Kidney (tissue), 14 donors: Measurements from ENCODE around the gene BTBD9. TPM values are rescaled to one million over a fixed set of nuclear protein-coding genes. Genes with fewer than 3 reads are reported as not detected.
A peak's percentile ranks its signal among the peaks of the same experiment; 100 is the strongest.

ENCODE experiments used
- DNase-seq, 5 donors: peaks; one replicate each; pipeline ENCODE4 v3.0.0-alpha.2; 2013 to 2020
- FAIRE-seq: peaks from 2 replicates; lab custom pipeline; 2012; peaks lifted over from hg19 to GRCh38; lab: Jason Lieb, UNC
- H3K27ac ChIP-seq, 2 donors: one replicate each; pipeline ENCODE4 v1.7.0; 2013; ENCODE audit warnings: low read depth in 2 of 2, low read length in 2 of 2, inconsistent platforms in 1 of 2
- H3K27me3 ChIP-seq: one replicate; pipeline ENCODE4 v1.7.1; 2013; ENCODE audit warnings: low read length, inconsistent platforms; ENCODE audit not compliant: control insufficient read depth, insufficient read depth
- H3K36me3 ChIP-seq, 3 donors: one replicate each; pipeline versions ENCODE4 v1.7.0 to v1.7.1; 2013; ENCODE audit warnings: low read length in 3 of 3, control low read depth in 1 of 3, inconsistent platforms in 1 of 3; ENCODE audit not compliant: insufficient read depth in 3 of 3, control insufficient read depth in 2 of 3
- H3K4me1 ChIP-seq, 3 donors: one replicate each; pipeline versions ENCODE4 v1.7.0 to v1.7.1; 2013; ENCODE audit warnings: low read length in 3 of 3, inconsistent platforms in 1 of 3, low read depth in 1 of 3; ENCODE audit not compliant: control insufficient read depth in 2 of 3, insufficient read depth in 2 of 3
- H3K4me3 ChIP-seq, 3 donors: one replicate each; pipeline versions ENCODE4 v1.7.0 to v1.8.1; 2013; ENCODE audit warnings: low read length in 3 of 3, control low read depth in 1 of 3, inconsistent platforms in 1 of 3
- H3K9ac ChIP-seq, 3 donors: one replicate each; pipeline versions ENCODE4 v1.7.0 to v1.7.1; 2013; ENCODE audit warnings: low read length in 3 of 3, control low read depth in 1 of 3, inconsistent platforms in 1 of 3
- H3K9me3 ChIP-seq, 3 donors: one replicate each; pipeline versions ENCODE4 v1.7.0 to v1.7.1; 2013; ENCODE audit warnings: low read length in 3 of 3, control low read depth in 1 of 3, inconsistent platforms in 1 of 3; ENCODE audit not compliant: control insufficient read depth in 2 of 3, insufficient read depth in 1 of 3
- CTCF ChIP-seq: IDR thresholded peaks from 3 replicates; pipeline ENCODE4 v1.5.1; 2012; ENCODE audit warnings: mild to moderate bottlenecking, moderate library complexity, borderline replicate concordance; ENCODE audit not compliant: insufficient read depth; ENCODE audit errors: extremely low read depth
- intact Hi-C: fragments of 100-400 bp; cut with DNase I; formaldehyde crosslinking; loops from one replicate; pipeline ENCODE4 v1.11.1; 2022
- polyA plus RNA-seq: library from polyadenylated mRNA; stranded (reverse); fragments of 350-450 nt; fragmentation: Illumina TruSeq; extraction: RNeasy Lipid Tissue Mini Kit (QIAGEN cat#74804); gene quantifications from one replicate; pipeline ENCODE4 v1.2.3, GENCODE V29; 2014; ENCODE audit warnings: low read depth, low replicate concordance; ENCODE audit not compliant: insufficient read depth
- total RNA-seq: library from RNA; stranded (reverse); fragmentation: NEBNext Ultra II Directional; extraction: Animal tissue kit (Norgen Biotek cat#: 25700); gene quantifications from one replicate; pipeline ENCODE4 v1.2.1, GENCODE V29; 2021
- donor health status: control.
- donor health status: control.
- donor health status: control.
- donor health status: control.
- donor health status: control.
- donor health status: DM: yes; HTN: yes; CAD: no.
- donor health status: Normal renal cell carcinoma (clear cell type).

The BTBD9 gene
- total and polyA plus RNA-seq, 2 donors from 2014 or later = 4.2 to 29.9 TPM

GRCh38 chr6:38493931-38494547, 145.7 kb downstream of the BTBD9 start:
- no peaks in the 10 kb centered on the region for H3K9me3 ChIP-seq
- peak; percentile 97 for FAIRE-seq
- no peak overlapping the region for H3K9ac ChIP-seq
- H3K36me3 ChIP-seq = no peaks in the 10 kb centered on the region
- H3K4me1 ChIP-seq = no peaks in the 10 kb centered on the region
- no peak overlapping the region for H3K27ac ChIP-seq
- peak; percentile 93 for TF ChIP-seq CTCF
- intact Hi-C loops = no loop called here
- no peaks in the 10 kb centered on the region for H3K27me3 ChIP-seq
- H3K4me3 ChIP-seq = no peak overlapping the region
- DNase-seq = peak in 4 of 5 donors; percentile 80 to 86 (median 83)

- TF ChIP-seq CTCF = no peak
- intact Hi-C loops = no loop called here
- FAIRE-seq = no peak
- no peaks in the 10 kb centered on the region for H3K4me1 ChIP-seq
- no peak for DNase-seq
- H3K9me3 ChIP-seq = no peaks in the 10 kb centered on the region
- H3K4me3 ChIP-seq = no peak overlapping the region
- no peaks in the 10 kb centered on the region for H3K36me3 ChIP-seq
- H3K27me3 ChIP-seq = no peaks in the 10 kb centered on the region
- H3K27ac ChIP-seq = no peak overlapping the region
- no peak overlapping the region for H3K9ac ChIP-seq
Observed at GRCh38 chr6:38492031-38492430, 147.7 kb downstream of the BTBD9 start.

- no peaks in the 10 kb centered on the region for H3K4me1 ChIP-seq
- H3K36me3 ChIP-seq = no peaks in the 10 kb centered on the region
- no peak for DNase-seq
- TF ChIP-seq CTCF = no peak
- intact Hi-C loops = no loop called here
- H3K9me3 ChIP-seq = no peaks in the 10 kb centered on the region
- H3K9ac ChIP-seq = no peak overlapping the region
- H3K27ac ChIP-seq = no peak overlapping the region
- no peak for FAIRE-seq
- no peak overlapping the region for H3K4me3 ChIP-seq
- H3K27me3 ChIP-seq = no peaks in the 10 kb centered on the region
Observed at GRCh38 chr6:38489951-38490350, 149.8 kb downstream of the BTBD9 start.

GRCh38 chr6:38487423-38487822, 152.3 kb downstream of the BTBD9 start:
- Histone ChIP-seq H3K9ac (no peak overlapping the region), H3K27ac (no peak overlapping the region), H3K36me3 (no peaks in the 10 kb centered on the region), H3K9me3 (no peaks in the 10 kb centered on the region), H3K4me1 (no peaks in the 10 kb centered on the region), H3K27me3 (no peaks in the 10 kb centered on the region), H3K4me3 (no peak overlapping the region)
- intact Hi-C loops = no loop called here
- DNase-seq = no peak
- no peak for TF ChIP-seq CTCF
- FAIRE-seq = no peak
